H1 (cell line): Measurements from ENCODE around the gene RAPGEF1. TPM values are rescaled to one million over a fixed set of nuclear protein-coding genes. Genes with fewer than 3 reads are reported as not detected.

Experiments used
- CTCF ChIA-PET: fragments of 300-600 bp; sonication (Branson Sonifier 250); formaldehyde crosslinking; loops from one replicate; lab custom pipeline; 2021; ENCODE audit not compliant: partially characterized antibody; lab: Charles Lee
- POLR2A ChIA-PET: fragments of 300-600 bp; sonication (Branson Sonifier 250); formaldehyde crosslinking; loops from one replicate; lab custom pipeline; 2021; ENCODE audit warnings: inconsistent platforms; ENCODE audit not compliant: partially characterized antibody; lab: Charles Lee
- DNase-seq, 2 experiments: peaks; one replicate each; pipeline versions ENCODE4 v3.0.0 to v3.0.0-alpha.2; 2010 to 2022; ENCODE audit warnings: low spot score in 2 of 2, low read depth in 1 of 2, mixed read lengths in 1 of 2
- FAIRE-seq: peaks from 2 replicates; lab custom pipeline; 2011; peaks lifted over from hg19 to GRCh38; lab: Jason Lieb, UNC
- H2AFZ ChIP-seq: 2 replicates; pipeline ENCODE4 v1.8.1; 2012; ENCODE audit warnings: low read length, inconsistent platforms
- H2AK5ac ChIP-seq: 2 replicates; pipeline ENCODE4 v1.6.1; 2013; ENCODE audit warnings: low read depth, low read length
- H2BK120ac ChIP-seq: replicated peaks from 2 replicates; pipeline ENCODE3; 2013; ENCODE audit warnings: low read depth, low read length, inconsistent platforms
- H2BK12ac ChIP-seq: 2 replicates; pipeline ENCODE4 v1.6.1; 2013; ENCODE audit warnings: low read depth, low read length
- H2BK15ac ChIP-seq: 2 replicates; pipeline ENCODE4 v1.6.1; 2013; ENCODE audit warnings: low read length
- H2BK20ac ChIP-seq: 2 replicates; pipeline ENCODE4 v1.6.1; 2013; ENCODE audit warnings: low read length
- H2BK5ac ChIP-seq: 2 replicates; pipeline ENCODE4 v1.6.1; 2013; ENCODE audit warnings: low read depth, low read length
- H3K14ac ChIP-seq: 2 replicates; pipeline ENCODE4 v1.6.1; 2013; ENCODE audit warnings: inconsistent platforms; ENCODE audit not compliant: insufficient read length
- H3K18ac ChIP-seq: 2 replicates; pipeline ENCODE4 v1.6.1; 2013; ENCODE audit warnings: low read length; ENCODE audit errors: extremely low read depth
- H3K23ac ChIP-seq: 2 replicates; pipeline ENCODE4 v1.6.1; 2013; ENCODE audit warnings: inconsistent platforms; ENCODE audit not compliant: insufficient read length
- H3K23me2 ChIP-seq: 2 replicates; pipeline ENCODE4 v1.6.1; 2013; ENCODE audit warnings: low read depth, low read length
- H3K27ac ChIP-seq: 2 replicates; pipeline ENCODE4 v1.6.1; 2011; ENCODE audit warnings: low read depth, low read length, inconsistent platforms
- H3K27me3 ChIP-seq, 4 experiments: replicated peaks in 1 of 4; 1 replicate in 1 of 4; 2 replicates in 3 of 4; pipeline versions ENCODE4 v1.6.1 to v1.8.1; 2011 to 2013; ENCODE audit warnings: low read length in 3 of 4, mild to moderate bottlenecking in 3 of 4, inconsistent platforms in 2 of 4, mixed read lengths in 2 of 4, moderate library complexity in 1 of 4; ENCODE audit not compliant: control insufficient read depth in 3 of 4, insufficient read depth in 3 of 4; ENCODE audit errors: extremely low read depth in 1 of 4
- H3K36me3 ChIP-seq, 4 experiments: 2 replicates each; pipeline versions ENCODE4 v1.6.1 to v1.8.1; 2011 to 2013; ENCODE audit warnings: mild to moderate bottlenecking in 4 of 4, low read length in 3 of 4, moderate library complexity in 2 of 4, control low read depth in 1 of 4, inconsistent platforms in 1 of 4; ENCODE audit not compliant: insufficient read depth in 4 of 4, control insufficient read depth in 2 of 4
- H3K4ac ChIP-seq: replicated peaks from 2 replicates; pipeline ENCODE3; 2013; ENCODE audit warnings: low read length, low read depth, mixed read lengths, inconsistent platforms; ENCODE audit not compliant: insufficient read length
- H3K4me1 ChIP-seq, 4 experiments: replicated peaks in 1 of 4; 1 replicate in 1 of 4; 2 replicates in 3 of 4; pipeline versions ENCODE4 v1.6.1 to v1.8.1; 2011 to 2013; ENCODE audit warnings: low read length in 3 of 4, inconsistent platforms in 2 of 4, mixed read lengths in 1 of 4; ENCODE audit not compliant: insufficient read depth in 4 of 4, control insufficient read depth in 3 of 4
- H3K4me2 ChIP-seq, 2 experiments: 2 replicates each; pipeline versions ENCODE4 v1.6.1 to v1.8.1; 2011 to 2013; ENCODE audit warnings: low read depth in 2 of 2, low read length in 2 of 2, control low read depth in 1 of 2, inconsistent platforms in 1 of 2, mild to moderate bottlenecking in 1 of 2; ENCODE audit not compliant: insufficient read depth in 1 of 2
- H3K4me3 ChIP-seq, 4 experiments: fragments of 200-600, 300-600 bp in 1 of 4; sonication (generic), shearing (Covaris generic), sonication (Bioruptor Twin) in 1 of 4; 2 replicates each; pipeline versions ENCODE4 v1.5.1 to v1.8.1; 2011 to 2016; ENCODE audit warnings: low read length in 4 of 4, low read depth in 3 of 4, control low read depth in 2 of 4, inconsistent platforms in 2 of 4, mild to moderate bottlenecking in 2 of 4, mixed read lengths in 1 of 4, moderate library complexity in 1 of 4; ENCODE audit not compliant: insufficient read depth in 2 of 4; ENCODE audit errors: extremely low read depth in 1 of 4
- H3K56ac ChIP-seq: replicated peaks from 2 replicates; pipeline ENCODE3; 2013; ENCODE audit warnings: low read depth, mild to moderate bottlenecking, mixed read lengths, low read length, inconsistent platforms; ENCODE audit not compliant: insufficient read length
- H3K79me1 ChIP-seq: 2 replicates; pipeline ENCODE4 v1.6.1; 2013; ENCODE audit warnings: low read depth, low read length, control low read depth
- H3K79me2 ChIP-seq, 2 experiments: 2 replicates each; pipeline versions ENCODE4 v1.6.1 to v1.8.1; 2012 to 2013; ENCODE audit warnings: low read length in 2 of 2, mild to moderate bottlenecking in 2 of 2, inconsistent platforms in 1 of 2; ENCODE audit not compliant: insufficient read depth in 2 of 2, control insufficient read depth in 1 of 2
- H3K9ac ChIP-seq, 4 experiments: replicated peaks in 1 of 4; 1 replicate in 1 of 4; 2 replicates in 3 of 4; pipeline versions ENCODE4 v1.6.1 to v1.8.1; 2011 to 2013; ENCODE audit warnings: low read depth in 3 of 4, low read length in 3 of 4, control low read depth in 2 of 4, mild to moderate bottlenecking in 2 of 4, moderate library complexity in 2 of 4, inconsistent platforms in 1 of 4; ENCODE audit errors: extremely low read depth in 1 of 4
- H3K9me3 ChIP-seq, 2 experiments: 2 replicates each; pipeline versions ENCODE4 v1.6.1 to v1.8.1; 2012 to 2013; ENCODE audit warnings: mild to moderate bottlenecking in 2 of 2, moderate library complexity in 2 of 2, control low read depth in 1 of 2, inconsistent platforms in 1 of 2, low read depth in 1 of 2, low read length in 1 of 2, mixed read lengths in 1 of 2; ENCODE audit not compliant: insufficient read depth in 2 of 2
- H4K20me1 ChIP-seq, 2 experiments: replicated peaks in 1 of 2; 2 replicates each; pipeline versions ENCODE3 to v1.8.1; 2011 to 2013; ENCODE audit warnings: inconsistent platforms in 2 of 2, low read length in 2 of 2, mild to moderate bottlenecking in 1 of 2; ENCODE audit not compliant: insufficient read depth in 2 of 2, control insufficient read depth in 1 of 2
- H4K5ac ChIP-seq: 2 replicates; pipeline ENCODE4 v1.6.1; 2013; ENCODE audit warnings: low read length, low read depth, mixed read lengths, inconsistent platforms; ENCODE audit not compliant: insufficient read length
- H4K8ac ChIP-seq: 2 replicates; pipeline ENCODE4 v1.8.0; 2013; ENCODE audit warnings: mild to moderate bottlenecking, moderate library complexity, low read length, inconsistent platforms; ENCODE audit not compliant: insufficient read depth; ENCODE audit errors: extremely low read depth
- H4K91ac ChIP-seq: replicated peaks from 2 replicates; pipeline ENCODE3; 2013; ENCODE audit warnings: low read length, mixed read lengths, inconsistent platforms; ENCODE audit not compliant: insufficient read length
- EGR1 ChIP-seq: IDR thresholded peaks from 2 replicates; pipeline ENCODE4 v1.6.1; 2011; ENCODE audit warnings: low read depth, low read length, borderline replicate concordance
- HDAC6 ChIP-seq: IDR thresholded peaks from one replicate; pipeline ENCODE4 v1.7.1; 2012; ENCODE audit warnings: low read depth, mild to moderate bottlenecking, inconsistent platforms, low read length, moderate library complexity
- ZNF274 ChIP-seq: IDR thresholded peaks from 2 replicates; pipeline ENCODE4 v1.7.0; 2012; ENCODE audit warnings: low read length, borderline replicate concordance; ENCODE audit errors: extremely low read depth
- WGBS, 2 experiments: shearing (Covaris generic) in 1 of 2; methylation state at CpG; one replicate each; pipeline versions ENCODE4 v1.1.6 to v1.1.7; 2013 to 2015; ENCODE audit warnings: low lambda C conversion rate in 2 of 2, mixed read lengths in 2 of 2, inconsistent platforms in 1 of 2, low coverage in 1 of 2, missing lambda C conversion rate in 1 of 2; ENCODE audit not compliant: insufficient replicate concordance in 2 of 2, insufficient coverage in 1 of 2, insufficient read length in 1 of 2; ENCODE audit errors: extremely low coverage in 1 of 2, missing lambda C conversion rate in 1 of 2; 5-methylcytosine and 5-hydroxymethylcytosine counted together
- polyA plus RNA-seq, 7 experiments: library from polyadenylated mRNA; depleted of rRNA in 3 of 7; stranded (reverse) in 5 of 7; unstranded in 2 of 7; fragments of >200 nt in 5 of 7; fragments of 200-250 nt in 2 of 7; gene quantifications; 1 replicate in 5 of 7; 2 replicates in 1 of 7; 4 replicates in 1 of 7; pipeline versions ENCODE4 v1.2.1 to v1.2.3, GENCODE V29; 2011 to 2013; ENCODE audit warnings: missing spikeins in 2 of 7, mixed read lengths in 2 of 7
- total RNA-seq: library from RNA; stranded (reverse); fragmentation: NEBNext Ultra II Directional; extraction: Animal tissue kit (Norgen Biotek cat#: 25700); gene quantifications from 2 replicates; pipeline ENCODE4 v1.2.1, GENCODE V29; 2021

RAPGEF1 gene
- total and polyA plus RNA-seq, 2 of the 8 experiments (the other 6 are each of a cell fraction or from before 2014, with no cell fraction given): 29.7 to 78.9 TPM

- no peak overlapping the region for H3K4ac ChIP-seq
- no peak overlapping the region for H3K14ac ChIP-seq
- H2BK20ac ChIP-seq: no peak overlapping the region
- CTCF ChIA-PET: interaction anchor here (0.6 to 1.6 kb wide), 4 partner anchors 15 to 455 kb away, joined by 3 to 7 read pairs (median 4); no protein-coding TSS in a partner anchor
- H3K4me1 ChIP-seq: no peaks in the 10 kb centered on the region
- H2BK5ac ChIP-seq: no peak overlapping the region
- no peak overlapping the region for H2BK15ac ChIP-seq
- no peak for FAIRE-seq
- no peaks in the 10 kb centered on the region for H3K23me2 ChIP-seq
- no peak overlapping the region for H2BK120ac ChIP-seq
- H2BK12ac ChIP-seq: no peak overlapping the region
- no peak overlapping the region for H2AK5ac ChIP-seq
- H3K9me3 ChIP-seq: no peaks in the 10 kb centered on the region
- no peaks in the 10 kb centered on the region for H3K79me2 ChIP-seq
- H2AFZ ChIP-seq: no peak overlapping the region
- no peak overlapping the region for H3K4me2 ChIP-seq
- H3K56ac ChIP-seq: no peak overlapping the region
- H4K5ac ChIP-seq: no peak overlapping the region
- peaks cover 0 to 1% of the 10 kb centered on the region in 2 experiments for H4K20me1 ChIP-seq
- H3K79me1 ChIP-seq: no peaks in the 10 kb centered on the region
- no peak overlapping the region for H4K91ac ChIP-seq
- TF ChIP-seq ZNF274 (no peak), HDAC6 (no peak), EGR1 (no peak)
- no peaks in the 10 kb centered on the region; a peak in 1 of 7 replicates for H3K27me3 ChIP-seq
- DNase-seq: no peak
- H3K9ac ChIP-seq: no peak overlapping the region
- H4K8ac ChIP-seq: no peak overlapping the region
- H3K18ac ChIP-seq: no peak overlapping the region
- no peak overlapping the region for H3K23ac ChIP-seq
- H3K4me3 ChIP-seq: no peak overlapping the region
- H3K27ac ChIP-seq: no peak overlapping the region
- H3K36me3 ChIP-seq: no peaks in the 10 kb centered on the region
- 81% methylated on average over 3 of the region's 3 CpGs; no CpG with 5 or more reads in 1 of the 2 experiments for WGBS, 2 experiments
- POLR2A ChIA-PET: no interaction called here
These were observed 41.2 kb upstream of the RAPGEF1 start for GRCh38 chr9:131781069-131781468.
